NCI-H2171 treated with DMSO at 0.1 percent for 48 hours (cell line): ENCODE measurements around the gene PRMT9.

ENCODE experiments used
- DNase-seq: peaks from one replicate; lab custom pipeline; 2025; lab: John Stamatoyannopoulos, UW

The PRMT9 gene

GRCh38 chr4:147678796-147679549, 5.0 kb downstream of the PRMT9 start:
- no peak for DNase-seq

GRCh38 chr4:147678106-147678505, 5.9 kb downstream of the PRMT9 start:
- DNase-seq, result no peak

GRCh38 chr4:147674496-147674895, 9.5 kb downstream of the PRMT9 start:
- peak; percentile 32 for DNase-seq

GRCh38 chr4:147674073-147674472, 9.9 kb downstream of the PRMT9 start:
- no peak for DNase-seq

- DNase-seq, result no peak
Observed at GRCh38 chr4:147658501-147658900, 25.5 kb downstream of the PRMT9 start.

GRCh38 chr4:147655639-147656038, 28.3 kb downstream of the PRMT9 start:
- no peak for DNase-seq

GRCh38 chr4:147651563-147651962, 32.4 kb downstream of the PRMT9 start:
- no peak for DNase-seq

GRCh38 chr4:147648656-147649055, 35.3 kb downstream of the PRMT9 start:
- DNase-seq, result no peak

GRCh38 chr4:147645099-147645498, 38.9 kb downstream of the PRMT9 start:
- no peak for DNase-seq

- peak; percentile 10 for DNase-seq
Observed at GRCh38 chr4:147644471-147644870, 39.5 kb downstream of the PRMT9 start.

GRCh38 chr4:147643616-147644015, 40.3 kb downstream of the PRMT9 start:
- DNase-seq, result no peak

- no peak for DNase-seq
Observed at GRCh38 chr4:147640331-147640730, 43.6 kb downstream of the PRMT9 start.

- DNase-seq, result no peak
Observed at GRCh38 chr4:147639388-147639787, 44.6 kb downstream of the PRMT9 start.

GRCh38 chr4:147638942-147639341, 45.0 kb downstream of the PRMT9 start:
- DNase-seq, result no peak

- DNase-seq, result no peak
Observed at GRCh38 chr4:147638365-147638764, 45.6 kb downstream of the PRMT9 start.

GRCh38 chr4:147635348-147635747, 48.6 kb downstream of the PRMT9 start:
- DNase-seq, result no peak

- no peak for DNase-seq
Observed at GRCh38 chr4:147633643-147634042, 50.3 kb downstream of the PRMT9 start.

GRCh38 chr4:147633113-147633512, 50.9 kb downstream of the PRMT9 start:
- DNase-seq, result no peak

- DNase-seq, result no peak
Observed at GRCh38 chr4:147629783-147630730, 53.9 kb downstream of the PRMT9 start.

GRCh38 chr4:147628415-147628814, 55.5 kb downstream of the PRMT9 start:
- no peak for DNase-seq

- DNase-seq, result no peak
Observed at GRCh38 chr4:147626903-147627302, 57.1 kb downstream of the PRMT9 start.

GRCh38 chr4:147625733-147626132, 58.2 kb downstream of the PRMT9 start:
- no peak for DNase-seq

GRCh38 chr4:147620315-147620714, 63.6 kb downstream of the PRMT9 start:
- DNase-seq, result no peak
